GM12873 (cell line): ENCODE measurements around the gene ARSB.

ENCODE experiments used
- CTCF ChIP-seq: IDR thresholded peaks from 2 replicates; pipeline ENCODE4 v1.5.1; 2012; ENCODE audit warnings: low read depth, mild to moderate bottlenecking, moderate library complexity, low read length, control low read depth; ENCODE audit not compliant: insufficient read depth; ENCODE audit errors: missing control alignments

Gene ARSB

DNA sequence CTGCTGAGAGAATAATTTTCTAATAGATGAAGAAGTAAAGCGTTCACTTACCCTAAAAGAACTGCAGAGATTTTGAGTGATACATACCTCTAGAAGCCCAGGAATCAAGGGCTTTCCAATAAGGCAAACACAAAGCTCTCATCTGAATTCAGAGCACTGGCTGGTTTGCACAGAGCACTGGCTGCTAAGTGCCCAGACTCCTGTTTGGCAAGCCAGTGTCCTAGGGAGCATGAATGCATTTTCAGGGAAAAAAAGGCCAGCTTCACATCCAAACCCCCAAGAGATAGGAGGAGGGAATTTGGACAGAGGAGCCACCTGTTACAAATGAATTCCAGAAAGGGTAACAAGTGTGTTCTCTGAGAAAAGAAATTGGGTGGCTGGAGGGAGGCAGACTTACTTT lies 65.3 kb downstream of the ARSB start:
- no peak for TF ChIP-seq CTCF

GRCh38 chr5:78916044-78916443 lies 69.1 kb downstream of the ARSB start:
- TF ChIP-seq CTCF: no peak

DNA sequence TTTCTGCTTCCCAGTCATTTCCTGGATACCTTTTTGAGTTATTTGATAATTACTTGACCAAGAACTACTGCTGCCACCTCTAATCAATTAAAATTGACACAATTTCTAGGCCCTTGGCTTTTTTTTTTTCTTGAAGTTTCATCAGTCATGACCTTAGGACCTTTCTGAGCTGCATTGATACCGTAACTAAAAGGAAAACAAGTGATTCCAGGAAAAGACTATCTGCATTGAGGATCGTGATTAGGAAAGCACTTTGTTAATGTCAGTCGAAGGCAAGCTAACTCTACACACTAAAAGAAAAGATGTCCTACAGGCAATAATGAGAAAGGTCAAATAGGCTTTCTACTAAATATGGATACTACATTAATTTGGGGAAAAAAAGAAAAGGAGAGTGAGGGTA lies 69.9 kb downstream of the ARSB start:
- no peak for TF ChIP-seq CTCF

GRCh38 chr5:78912811-78913210 lies 72.3 kb downstream of the ARSB start:
- TF ChIP-seq CTCF: no peak

GRCh38 chr5:78912085-78912771 lies 72.9 kb downstream of the ARSB start:
- TF ChIP-seq CTCF: no peak

DNA sequence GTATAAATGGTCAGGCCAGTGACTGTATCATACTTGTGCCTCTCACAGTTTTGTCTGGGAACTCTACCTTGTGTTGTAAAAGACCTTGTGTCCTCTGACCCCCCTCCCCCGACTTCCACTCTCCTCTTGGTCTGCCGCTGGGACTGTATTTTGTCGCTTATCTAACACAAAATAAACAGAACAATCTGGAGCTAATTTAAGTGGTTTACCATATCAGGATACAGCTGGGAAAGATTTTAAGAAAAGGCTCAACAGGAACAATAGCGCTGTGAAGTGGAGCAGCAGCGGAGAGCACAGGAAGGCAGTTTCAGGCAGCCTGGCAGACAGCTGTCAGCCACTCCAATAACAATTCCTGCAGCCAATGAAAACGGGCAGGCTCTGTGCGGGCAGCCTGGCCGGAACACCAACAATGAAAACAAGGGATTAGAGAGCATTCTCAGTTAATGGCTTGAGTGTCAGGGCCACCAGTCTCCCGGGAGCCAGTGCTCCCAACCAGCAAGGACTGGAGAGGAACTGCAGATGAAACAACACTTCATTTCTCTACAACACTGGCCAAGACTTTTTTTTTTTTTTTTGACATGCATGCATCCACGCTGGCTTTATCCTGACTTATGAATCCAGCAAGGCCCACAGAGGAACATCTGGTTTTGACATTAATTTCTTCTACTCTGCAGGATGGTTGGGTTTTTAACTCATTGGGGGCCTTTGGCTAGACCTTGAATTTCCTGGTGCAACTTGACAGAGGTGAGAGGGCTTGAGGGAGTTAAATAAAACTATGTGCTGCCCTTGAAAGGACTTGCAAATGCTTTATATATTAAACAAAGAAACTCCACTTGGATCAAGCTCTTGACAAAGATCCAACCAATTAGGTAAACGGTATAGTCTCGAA lies 76.7 kb downstream of the ARSB start:
- TF ChIP-seq CTCF: no peak

- TF ChIP-seq CTCF: no peak
Observed at GRCh38 chr5:78907255-78907891, 77.7 kb downstream of the ARSB start.
